Liver (tissue), 9 donors: ENCODE measurements around the gene IGF2BP2. TPM values are rescaled to one million over a fixed set of nuclear protein-coding genes. Genes with fewer than 3 reads are reported as not detected.

Experiments used
- DNase-seq: peaks from one replicate; pipeline ENCODE4 v3.0.0-alpha.2; 2017; ENCODE audit warnings: low spot score
- H3K27ac ChIP-seq, 2 donors: one replicate each; pipeline ENCODE4 v1.7.0; 2013; ENCODE audit warnings: inconsistent platforms in 2 of 2, low read length in 2 of 2, control low read depth in 1 of 2, low read depth in 1 of 2, mild to moderate bottlenecking in 1 of 2
- H3K27me3 ChIP-seq, 4 donors: one replicate each; pipeline versions ENCODE4 v1.6.1 to v1.7.0; 2013; ENCODE audit warnings: low read length in 3 of 4, inconsistent platforms in 1 of 4, mild to moderate bottlenecking in 1 of 4, moderate library complexity in 1 of 4; ENCODE audit not compliant: control insufficient read depth in 4 of 4, insufficient read depth in 4 of 4
- H3K36me3 ChIP-seq, 4 donors: one replicate each; pipeline versions ENCODE4 v1.6.1 to v1.7.0; 2013; ENCODE audit warnings: low read length in 3 of 4, mild to moderate bottlenecking in 3 of 4, low read depth in 1 of 4, moderate library complexity in 1 of 4; ENCODE audit not compliant: control insufficient read depth in 4 of 4, insufficient read depth in 3 of 4
- H3K4me1 ChIP-seq, 4 donors: one replicate each; pipeline versions ENCODE4 v1.6.1 to v1.7.0; 2013; ENCODE audit warnings: low read length in 3 of 4, mild to moderate bottlenecking in 3 of 4, moderate library complexity in 1 of 4; ENCODE audit not compliant: control insufficient read depth in 4 of 4, insufficient read depth in 4 of 4
- H3K4me3 ChIP-seq, 3 donors: one replicate each; pipeline versions ENCODE4 v1.6.1 to v1.7.0; 2013; ENCODE audit warnings: low read length in 3 of 3, control low read depth in 1 of 3, low read depth in 1 of 3, mild to moderate bottlenecking in 1 of 3
- H3K9ac ChIP-seq, 2 donors: one replicate each; pipeline ENCODE4 v1.7.0; 2013; ENCODE audit warnings: low read length in 2 of 2, mild to moderate bottlenecking in 2 of 2, moderate library complexity in 2 of 2, control low read depth in 1 of 2, low read depth in 1 of 2
- H3K9me3 ChIP-seq, 4 donors: one replicate each; pipeline versions ENCODE4 v1.6.1 to v1.7.0; 2013; ENCODE audit warnings: low read length in 3 of 4; ENCODE audit not compliant: control insufficient read depth in 4 of 4
- ATF3 ChIP-seq: IDR thresholded peaks from 2 replicates; pipeline ENCODE4 v1.6.1; 2016; ENCODE audit warnings: antibody characterized with exemption
- CTCF ChIP-seq: fragments of 150-350 bp; IDR thresholded peaks from 2 replicates; pipeline ENCODE4 v1.5.1; 2017; ENCODE audit warnings: improper control_type of control experiment, low read depth, low read length; ENCODE audit not compliant: missing input control
- EGR1 ChIP-seq, 2 donors: IDR thresholded peaks; 2 replicates each; pipeline ENCODE4 v1.6.1; 2016 to 2018; ENCODE audit warnings: antibody characterized with exemption in 2 of 2, low read depth in 2 of 2
- FOXA1 ChIP-seq: IDR thresholded peaks from 2 replicates; pipeline ENCODE4 v1.6.1; 2016; ENCODE audit warnings: antibody characterized with exemption
- FOXA2 ChIP-seq: IDR thresholded peaks from 2 replicates; pipeline ENCODE4 v1.6.1; 2016; ENCODE audit warnings: antibody characterized with exemption
- GABPA ChIP-seq, 2 donors: IDR thresholded peaks in 1 of 2; conservative IDR thresholded peaks in 1 of 2; 2 replicates each; pipeline ENCODE4 v1.6.1; 2016; ENCODE audit warnings: antibody characterized with exemption in 2 of 2, mild to moderate bottlenecking in 1 of 2, moderate library complexity in 1 of 2
- HNF4A ChIP-seq, 2 donors: conservative IDR thresholded peaks; 2 replicates each; pipeline ENCODE4 v1.6.1; 2016; ENCODE audit warnings: antibody characterized with exemption in 2 of 2, mild to moderate bottlenecking in 2 of 2
- HNF4G ChIP-seq: IDR thresholded peaks from 2 replicates; pipeline ENCODE4 v1.6.1; 2016; ENCODE audit warnings: antibody characterized with exemption
- JUND ChIP-seq, 2 donors: IDR thresholded peaks; 2 replicates each; pipeline ENCODE4 v1.6.1; 2016; ENCODE audit warnings: antibody characterized with exemption in 2 of 2
- NR2F2 ChIP-seq: IDR thresholded peaks from 2 replicates; pipeline ENCODE4 v1.6.1; 2016; ENCODE audit warnings: antibody characterized with exemption
- RAD21 ChIP-seq, 2 donors: IDR thresholded peaks; 2 replicates each; pipeline ENCODE4 v1.6.1; 2016; ENCODE audit warnings: antibody characterized with exemption in 2 of 2, mild to moderate bottlenecking in 2 of 2
- REST ChIP-seq: IDR thresholded peaks from 2 replicates; pipeline ENCODE4 v1.6.1; 2016; ENCODE audit warnings: antibody characterized with exemption, mild to moderate bottlenecking
- RXRA ChIP-seq, 2 donors: IDR thresholded peaks; 2 replicates each; pipeline ENCODE4 v1.6.1; 2017 to 2018; ENCODE audit warnings: antibody characterized with exemption in 2 of 2, mild to moderate bottlenecking in 1 of 2
- SP1 ChIP-seq: IDR thresholded peaks from 2 replicates; pipeline ENCODE4 v1.6.1; 2018; ENCODE audit warnings: antibody characterized with exemption, mild to moderate bottlenecking
- TAF1 ChIP-seq: conservative IDR thresholded peaks from 2 replicates; pipeline ENCODE4 v1.6.1; 2016; ENCODE audit warnings: antibody characterized with exemption, mild to moderate bottlenecking
- YY1 ChIP-seq: IDR thresholded peaks from 2 replicates; pipeline ENCODE4 v1.6.1; 2016; ENCODE audit warnings: antibody characterized with exemption, mild to moderate bottlenecking
- ZBTB33 ChIP-seq: IDR thresholded peaks from 2 replicates; pipeline ENCODE4 v1.6.1; 2016; ENCODE audit warnings: antibody characterized with exemption
- WGBS: extraction: QIAGEN DNeasy Blood & Tissue Kit; methylation state at CpG from one replicate; pipeline ENCODE4 v1.1.7; 2013; 5-methylcytosine and 5-hydroxymethylcytosine counted together
- polyA plus RNA-seq, 2 donors: library from polyadenylated mRNA; stranded (reverse) in 1 of 2; unstranded in 1 of 2; fragments of 200-250 nt in 1 of 2; fragments of >200 nt in 1 of 2; fragmentation: Nextera tagmentation in 1 of 2; extraction: Ambion mirVana in 1 of 2; gene quantifications; one replicate each; pipeline versions ENCODE4 v1.2.1 to v1.2.3, GENCODE V29; 2013 to 2015
- total RNA-seq, 2 donors: library from RNA; depleted of rRNA; stranded (reverse); fragments of >200 nt; gene quantifications; one replicate each; pipeline ENCODE4 v1.2.3, GENCODE V29; 2014
- donor health status: healthy.
- donor health status: healthy.
- donor health status: healthy.
- donor health status: healthy.
- donor health status: healthy.

Gene IGF2BP2
- total and polyA plus RNA-seq, 4 donors, result 0.67 to 35.0 (median 1.7) TPM

GRCh38 chr3:185709251-185709955, 115.4 kb downstream of the IGF2BP2 start:
- DNase-seq, result no peak
- Histone ChIP-seq H3K27me3 (no peaks in the 10 kb centered on the region), H3K36me3 (no peaks in the 10 kb centered on the region), H3K9ac (no peak overlapping the region), H3K4me1 (peaks cover 0 to 10% (median 4%) of the 10 kb centered on the region in 4 donors), H3K4me3 (no peak overlapping the region), H3K27ac (no peak overlapping the region), H3K9me3 (no peaks in the 10 kb centered on the region)
- TF ChIP-seq NR2F2 (no peak), FOXA2 (no peak), JUND (IDR thresholded peaks at IDR 0.05) (no peak), CTCF (no peak), RXRA (IDR thresholded peaks at IDR 0.05) (no peak), EGR1 (IDR thresholded peaks at IDR 0.05; ENCODE audit: low read depth in 2 of 2) (no peak), YY1 (no peak), HNF4G (no peak), FOXA1 (no peak), HNF4A (conservative IDR thresholded peaks at IDR 0.05) (no peak), ATF3 (no peak), ZBTB33 (no peak), SP1 (no peak), REST (no peak), TAF1 (no peak)
- WGBS, result 73% methylated on average over 6 of the region's 6 CpGs

GRCh38 chr3:185708392-185708791, 116.5 kb downstream of the IGF2BP2 start:
- no peaks in the 10 kb centered on the region for H3K27me3 ChIP-seq
- no peak for DNase-seq
- TF ChIP-seq GABPA (IDR thresholded peaks at IDR 0.05 in 1 of 2, conservative IDR thresholded peaks at IDR 0.05 in 1 of 2) (no peak), RAD21 (IDR thresholded peaks at IDR 0.05) (no peak), CTCF (no peak), REST (no peak)
- 96% methylated on average over 5 of the region's 5 CpGs for WGBS
- no peaks in the 10 kb centered on the region for H3K36me3 ChIP-seq
- no peak overlapping the region for H3K9ac ChIP-seq
- H3K9me3 ChIP-seq, result no peaks in the 10 kb centered on the region
- peaks cover 0 to 9% (median 4%) of the 10 kb centered on the region in 4 donors for H3K4me1 ChIP-seq
- no peak overlapping the region for H3K4me3 ChIP-seq
- no peak overlapping the region for H3K27ac ChIP-seq
